GM10266 (cell line): ENCODE measurements around the gene CCNG2.

Source experiments
- DNase-seq: peaks from one replicate; pipeline ENCODE4 v3.0.0; 2012; ENCODE audit errors: extremely low spot score
- CTCF ChIP-seq: IDR thresholded peaks from 2 replicates; pipeline ENCODE4 v1.5.1; 2012; ENCODE audit warnings: mild to moderate bottlenecking, low read depth; ENCODE audit not compliant: control insufficient read depth, insufficient read depth; ENCODE audit errors: missing control alignments

The CCNG2 gene

GRCh38 chr4:77122656-77123055, 34.4 kb upstream of the CCNG2 start:
- no peak for DNase-seq

GRCh38 chr4:77123411-77123810, 33.6 kb upstream of the CCNG2 start:
- TF ChIP-seq CTCF = no peak
- no peak for DNase-seq

More at GRCh38 chr4:77122656-77123055, 34.4 kb upstream of the CCNG2 start:
- no peak for TF ChIP-seq CTCF

- DNase-seq = no peak
- TF ChIP-seq CTCF = no peak
Measured at GRCh38 chr4:77124576-77124975, 32.4 kb upstream of the CCNG2 start.

DNA sequence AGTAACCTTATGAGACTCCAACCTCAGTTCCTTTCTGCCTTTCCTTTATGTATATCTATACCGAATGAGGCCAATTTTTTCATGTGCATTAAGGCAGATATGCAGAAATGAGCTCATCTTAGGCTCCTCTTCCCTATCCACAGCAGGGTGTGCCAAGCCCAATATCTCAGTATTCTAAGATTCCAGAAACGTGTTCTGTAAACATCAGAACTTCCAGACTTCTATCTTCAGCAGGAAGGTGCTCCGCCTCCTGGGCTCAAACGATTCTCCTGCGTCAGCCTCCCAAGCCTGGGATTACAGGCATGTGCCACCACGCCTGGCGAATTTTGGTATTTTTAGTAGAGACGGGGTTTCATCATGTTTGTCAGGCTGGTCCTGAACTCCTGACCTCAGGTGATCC, 31.0 kb upstream of the CCNG2 start:
- DNase-seq = no peak
- TF ChIP-seq CTCF = no peak

DNA sequence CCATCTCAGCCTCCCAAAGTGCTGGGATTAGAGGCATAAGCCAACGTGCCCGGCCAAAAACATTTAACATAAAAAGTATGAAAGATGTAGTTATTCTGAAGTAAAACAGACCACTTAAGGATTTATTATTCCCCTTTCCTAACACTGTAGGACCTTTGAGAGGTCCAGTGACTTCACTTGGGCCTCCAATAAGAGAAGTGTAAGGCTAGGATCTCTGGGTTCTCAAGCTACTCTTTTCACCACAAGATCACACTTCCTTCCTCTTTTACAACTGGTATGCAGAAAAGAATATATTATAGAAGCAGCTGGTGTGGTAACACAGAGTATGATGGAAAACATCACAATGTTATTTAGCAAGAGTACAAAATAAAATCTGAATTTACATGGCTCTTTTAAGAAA, 30.2 kb upstream of the CCNG2 start:
- TF ChIP-seq CTCF = no peak
- DNase-seq = peak; percentile 29

GRCh38 chr4:77127215-77127614, 29.8 kb upstream of the CCNG2 start:
- DNase-seq = no peak
- no peak for TF ChIP-seq CTCF

DNA sequence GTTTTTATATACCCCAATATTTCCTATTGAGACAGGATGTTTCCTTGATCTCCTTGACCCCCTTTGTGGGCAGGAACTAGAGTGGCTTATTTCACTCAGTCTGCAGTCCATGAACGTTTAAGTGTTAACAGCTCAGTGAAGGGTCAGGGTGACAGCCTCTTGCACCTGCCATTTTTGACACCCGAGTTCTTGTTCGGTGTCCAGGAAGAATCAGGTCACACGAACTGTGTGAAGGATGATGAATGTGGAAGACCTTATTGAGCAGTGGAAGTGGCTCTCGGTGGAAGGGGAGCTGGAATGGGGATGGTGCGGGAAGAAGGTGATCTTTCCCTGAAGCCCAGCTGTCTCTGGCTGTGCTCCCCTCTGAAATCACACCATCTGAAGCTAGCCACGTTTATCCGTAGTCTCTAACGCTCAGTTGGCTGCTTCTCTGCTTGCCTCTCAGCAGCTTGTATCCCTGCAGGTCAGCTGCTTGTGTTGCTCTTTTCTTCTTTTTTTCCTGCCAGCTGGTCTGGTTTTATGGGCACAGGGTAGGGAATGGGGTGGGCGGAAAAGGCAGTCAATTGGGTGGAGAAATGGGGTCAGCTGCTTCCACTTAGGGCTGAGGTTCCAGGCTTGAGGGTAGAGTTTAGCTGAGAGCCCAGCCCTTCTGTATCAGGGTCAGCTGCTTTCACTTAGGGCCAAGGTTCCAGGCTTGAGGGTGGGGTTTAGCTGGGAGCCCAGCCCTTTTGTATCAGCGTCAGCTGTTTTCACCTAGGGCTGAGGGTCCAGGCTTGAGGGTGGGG, 29.0 kb upstream of the CCNG2 start:
- no peak for DNase-seq
- no peak for TF ChIP-seq CTCF
